HG03575 (cell line): ENCODE data around the gene IER5L.
"Not testable (repeated sequence)": the region's sequence is repeated elsewhere in the genome, so short reads cannot be mapped to it uniquely, and the experiment has no call there.

Experiments used
- ATAC-seq: cut with Tn5 transposase; IDR thresholded peaks from one replicate; pipeline ENCODE4 v1.9.1; 2021; ENCODE audit not compliant: unreplicated experiment, insufficient number of reproducible peaks, low FRiP score; ENCODE audit errors: extremely low read depth

Gene IER5L

GRCh38 chr9:129166623-129167557, 11.2 kb downstream of the IER5L start:
- no peak for ATAC-seq

- ATAC-seq, result no peak
These were observed 12.9 kb downstream of the IER5L start for GRCh38 chr9:129165198-129165597.

DNA sequence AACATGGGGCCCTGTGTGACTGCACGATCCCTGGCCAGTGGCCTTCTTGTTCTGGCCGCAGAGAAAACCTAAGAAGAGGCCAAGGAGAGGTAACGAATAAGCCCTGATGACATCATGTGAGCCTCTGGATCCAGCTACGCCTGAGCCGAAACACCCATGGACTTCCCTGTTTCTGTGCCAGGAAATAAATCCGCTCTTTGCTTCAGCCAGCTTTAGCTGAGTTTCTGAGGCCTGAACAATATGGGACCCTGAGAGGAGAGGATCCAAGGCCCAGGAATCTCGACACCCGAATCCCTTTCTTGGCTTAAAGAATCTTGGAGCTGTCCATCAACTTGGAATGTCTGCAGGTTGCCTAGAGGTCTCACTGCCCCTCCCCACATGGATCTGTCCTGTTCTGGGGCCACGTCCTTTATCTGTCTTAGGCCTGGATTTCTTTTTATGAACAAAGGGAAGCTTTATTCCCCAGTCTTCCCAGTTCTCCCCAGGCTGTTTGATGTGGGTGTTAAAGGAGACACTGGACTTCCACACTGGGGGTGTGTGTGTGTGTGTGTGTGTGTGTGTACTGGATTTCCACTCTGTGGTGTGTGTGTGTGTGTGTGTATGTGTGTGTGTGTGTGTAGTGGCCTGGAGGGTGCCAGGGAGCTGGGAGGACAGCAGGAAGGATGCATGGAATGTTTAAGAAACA, 13.7 kb downstream of the IER5L start:
- no peak for ATAC-seq

DNA sequence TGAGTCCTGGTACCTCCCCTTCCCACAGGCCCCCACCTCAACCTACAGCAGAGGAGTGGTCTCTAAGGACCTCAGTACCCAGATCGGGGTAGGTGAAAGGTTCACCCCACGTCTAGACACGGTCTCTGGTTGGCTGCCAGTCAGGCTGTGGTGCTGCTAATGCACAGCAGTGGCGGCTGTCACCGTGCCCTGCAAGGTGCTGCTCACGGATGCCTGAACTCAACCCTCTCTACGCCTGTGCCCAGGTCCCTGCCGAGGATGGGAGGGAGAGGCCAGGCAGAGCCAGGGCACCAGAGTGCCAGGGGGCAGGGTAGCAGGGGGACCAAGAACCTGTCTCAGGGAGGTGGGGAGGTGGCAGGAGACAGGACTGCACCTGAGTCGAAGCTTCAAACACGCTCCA, 14.3 kb downstream of the IER5L start:
- no peak for ATAC-seq

- not testable (repeated sequence) for ATAC-seq
These were observed 14.8 kb downstream of the IER5L start for GRCh38 chr9:129163198-129163670.

GRCh38 chr9:129162497-129163197, 15.4 kb downstream of the IER5L start:
- ATAC-seq, result no peak

DNA sequence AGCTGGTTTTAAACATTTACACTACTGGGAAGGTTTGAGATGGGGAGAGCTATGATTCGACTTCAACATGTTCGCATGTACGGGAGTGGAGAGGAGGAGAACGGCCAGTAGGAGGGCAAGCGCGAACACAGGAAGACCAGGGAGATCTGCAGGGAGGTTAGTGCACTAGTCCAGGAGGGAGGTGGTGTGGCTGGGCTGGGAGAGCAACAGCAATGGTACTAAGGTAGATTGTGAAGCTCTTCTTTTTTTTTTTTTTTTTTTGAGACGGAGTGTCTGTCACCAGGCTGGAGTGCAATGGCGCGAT, 16.6 kb downstream of the IER5L start:
- ATAC-seq, result no peak

GRCh38 chr9:129160712-129161533, 17.1 kb downstream of the IER5L start:
- no peak for ATAC-seq

DNA sequence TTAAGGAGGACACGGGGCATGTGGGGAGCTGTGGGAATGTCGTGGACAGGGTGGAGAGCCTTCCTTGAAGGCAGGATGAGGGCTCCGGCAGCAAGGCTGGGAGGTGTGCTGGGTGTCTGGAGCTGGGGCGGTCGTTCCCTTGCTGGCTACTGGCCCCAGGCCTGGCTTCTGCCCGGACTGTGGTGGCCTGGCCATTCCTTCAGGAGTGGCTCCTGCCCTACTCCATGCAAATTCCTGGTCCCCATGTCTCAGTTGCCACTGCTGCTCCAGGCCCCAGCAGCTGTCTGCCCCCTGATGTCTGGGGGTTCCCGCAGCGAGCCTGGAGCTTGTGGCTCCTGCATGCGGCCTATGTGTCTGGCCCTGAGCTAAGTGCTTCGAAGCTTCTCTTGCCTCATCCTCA, 21.9 kb downstream of the IER5L start:
- no peak for ATAC-seq

- ATAC-seq, result no peak
These were observed 23.1 kb downstream of the IER5L start for GRCh38 chr9:129154866-129155477.

DNA sequence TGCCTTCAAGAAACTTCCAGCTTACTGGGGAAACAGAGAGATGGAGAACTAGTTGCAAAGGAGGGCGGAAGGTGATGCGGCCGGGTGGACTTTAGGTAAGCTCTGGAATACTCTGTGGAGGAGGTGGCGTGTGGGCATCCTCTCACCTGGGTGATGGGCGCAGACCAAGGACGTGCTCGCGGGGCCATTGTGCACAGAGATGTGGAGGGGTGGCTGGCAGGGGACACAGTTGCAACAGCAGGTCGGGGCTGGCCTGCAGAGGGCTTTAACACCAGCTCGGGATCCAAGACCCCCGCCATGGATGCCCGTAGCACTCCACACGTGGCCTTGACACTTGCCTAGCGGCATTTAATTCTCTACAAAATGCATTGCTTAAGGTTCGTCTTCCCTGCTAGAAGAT, 26.6 kb downstream of the IER5L start:
- ATAC-seq, result no peak

DNA sequence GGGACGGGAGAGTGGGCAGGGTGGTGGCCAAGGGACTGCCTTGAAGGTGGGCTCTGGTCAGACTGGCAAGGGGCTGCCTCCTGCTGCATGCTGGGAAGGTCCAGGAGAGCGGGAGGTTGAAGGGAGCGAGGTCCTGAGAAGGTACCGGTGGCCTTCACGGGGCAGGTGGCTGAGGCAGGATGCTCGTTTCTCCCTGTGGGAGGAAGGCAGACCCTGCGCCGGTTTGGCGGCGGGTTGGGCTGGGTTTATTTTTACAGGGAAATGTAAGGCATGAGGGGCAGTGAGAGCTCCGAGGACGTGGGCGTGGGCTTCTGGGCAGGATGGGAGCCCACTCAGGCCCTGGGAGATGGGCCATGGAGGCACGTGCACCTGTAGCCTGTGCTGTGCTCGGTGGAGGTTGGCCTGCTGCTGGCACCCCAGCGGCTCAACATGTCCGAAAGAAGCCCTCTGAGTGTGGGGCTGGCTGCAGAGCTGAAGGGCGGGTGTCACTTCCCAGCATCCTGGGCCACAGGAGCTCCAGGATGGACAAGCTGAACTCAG, 27.3 kb downstream of the IER5L start:
- no peak for ATAC-seq

- ATAC-seq, result no peak
These were observed 27.9 kb downstream of the IER5L start for GRCh38 chr9:129150122-129150521.

DNA sequence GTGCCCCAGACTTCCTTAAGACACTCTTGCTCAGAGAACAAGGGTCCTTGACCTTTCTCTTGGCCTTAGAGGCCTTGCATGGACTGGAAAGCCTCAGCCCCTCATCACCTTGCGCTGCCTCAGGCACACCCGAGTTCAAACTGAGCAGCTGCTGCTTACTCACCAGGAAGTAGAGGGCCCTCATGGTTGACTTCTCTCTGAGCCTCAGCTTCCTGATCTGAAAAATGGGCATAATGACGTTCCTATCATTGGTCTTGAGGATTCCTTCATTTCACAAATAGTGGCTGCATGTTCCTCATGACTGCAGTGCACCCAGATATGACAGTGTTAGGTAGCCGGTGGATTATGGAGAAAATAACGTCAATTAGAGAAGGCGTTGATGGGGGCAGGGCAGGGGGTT, 28.6 kb downstream of the IER5L start:
- no peak for ATAC-seq

- no peak for ATAC-seq
These were observed 29.4 kb downstream of the IER5L start for GRCh38 chr9:129148463-129149204.

DNA sequence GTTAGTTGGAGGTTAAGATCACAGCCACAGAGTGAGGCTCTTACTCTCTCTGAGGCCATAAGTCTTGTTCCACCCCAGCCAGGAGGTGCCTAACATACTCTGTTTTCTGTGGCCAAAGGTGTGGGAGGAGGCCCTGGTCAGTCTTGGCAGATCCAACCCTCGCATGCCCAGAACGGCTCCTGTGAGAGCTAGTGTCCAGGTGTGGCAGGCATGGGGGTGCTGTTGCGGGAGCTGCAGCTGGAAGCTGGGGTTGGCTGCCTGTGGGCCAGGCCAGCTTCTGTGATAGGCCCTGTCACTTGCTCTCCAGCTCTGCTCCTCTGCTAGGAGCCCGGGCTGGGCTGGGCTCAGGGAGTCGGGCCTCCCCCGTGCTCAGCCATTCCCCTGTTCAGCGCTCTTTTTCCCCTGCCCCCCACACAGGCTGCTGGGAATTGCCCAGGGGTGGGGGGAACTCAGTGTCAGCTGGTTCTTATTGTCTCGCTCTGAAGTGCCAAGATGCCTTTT, 31.6 kb downstream of the IER5L start:
- no peak for ATAC-seq

DNA sequence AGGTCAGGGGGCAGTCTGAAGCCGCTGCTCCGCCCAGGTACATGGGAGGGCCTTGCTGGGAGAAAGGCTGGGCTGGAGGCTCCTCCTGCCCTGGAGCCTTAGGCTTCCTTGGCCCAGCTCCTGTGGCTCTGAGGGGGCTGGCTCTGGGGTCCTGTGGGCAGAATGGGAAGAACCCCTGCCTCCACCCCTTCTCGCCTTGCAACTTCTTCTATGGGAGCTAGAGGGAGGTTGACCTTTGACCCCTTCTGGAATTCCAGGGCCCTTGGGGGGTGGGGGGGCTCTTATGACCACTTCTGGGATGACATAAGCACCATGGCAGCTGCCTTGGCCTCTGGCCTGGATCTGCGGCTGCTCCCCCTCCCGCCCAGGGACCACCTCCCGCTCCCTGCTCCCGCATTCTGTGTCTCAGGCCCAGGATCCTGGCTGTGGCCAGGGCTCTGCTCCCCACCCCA, 32.2 kb downstream of the IER5L start:
- ATAC-seq, result no peak
